ENCODE data around the gene MAP3K19. TPM values are rescaled to one million over a fixed set of nuclear protein-coding genes. Genes with fewer than 3 reads are reported as not detected.

MAP3K19 gene
- total RNA-seq (2022; extraction: Qiagen RNA extraction; ENCODE audit: low read depth), result not detected in 5 replicates

DNA sequence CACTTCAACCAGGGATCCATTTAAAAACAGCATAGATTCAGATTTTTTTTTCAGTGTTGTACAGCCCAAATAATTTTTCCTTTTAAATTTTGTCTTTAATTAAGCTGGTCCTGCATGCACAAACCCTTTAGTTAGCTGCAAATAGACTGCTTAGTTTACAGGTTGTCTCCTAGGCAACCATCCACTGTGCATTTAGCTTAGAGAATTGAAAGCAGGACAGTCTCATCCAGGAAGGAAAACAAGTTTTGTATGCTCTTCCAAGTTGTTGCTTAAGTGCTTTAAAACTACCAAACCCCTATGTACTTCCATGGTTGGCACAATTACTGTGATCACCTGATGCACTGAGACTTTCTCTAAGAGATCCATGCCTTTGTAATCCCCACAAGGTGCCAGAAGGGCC lies at the start of gene MAP3K19:
TSS of gene MAP3K19 (minus strand) at position 148 of the 400 bp plus-strand sequence. CDS start 22,800 bp downstream, outside the sequence.

DNA sequence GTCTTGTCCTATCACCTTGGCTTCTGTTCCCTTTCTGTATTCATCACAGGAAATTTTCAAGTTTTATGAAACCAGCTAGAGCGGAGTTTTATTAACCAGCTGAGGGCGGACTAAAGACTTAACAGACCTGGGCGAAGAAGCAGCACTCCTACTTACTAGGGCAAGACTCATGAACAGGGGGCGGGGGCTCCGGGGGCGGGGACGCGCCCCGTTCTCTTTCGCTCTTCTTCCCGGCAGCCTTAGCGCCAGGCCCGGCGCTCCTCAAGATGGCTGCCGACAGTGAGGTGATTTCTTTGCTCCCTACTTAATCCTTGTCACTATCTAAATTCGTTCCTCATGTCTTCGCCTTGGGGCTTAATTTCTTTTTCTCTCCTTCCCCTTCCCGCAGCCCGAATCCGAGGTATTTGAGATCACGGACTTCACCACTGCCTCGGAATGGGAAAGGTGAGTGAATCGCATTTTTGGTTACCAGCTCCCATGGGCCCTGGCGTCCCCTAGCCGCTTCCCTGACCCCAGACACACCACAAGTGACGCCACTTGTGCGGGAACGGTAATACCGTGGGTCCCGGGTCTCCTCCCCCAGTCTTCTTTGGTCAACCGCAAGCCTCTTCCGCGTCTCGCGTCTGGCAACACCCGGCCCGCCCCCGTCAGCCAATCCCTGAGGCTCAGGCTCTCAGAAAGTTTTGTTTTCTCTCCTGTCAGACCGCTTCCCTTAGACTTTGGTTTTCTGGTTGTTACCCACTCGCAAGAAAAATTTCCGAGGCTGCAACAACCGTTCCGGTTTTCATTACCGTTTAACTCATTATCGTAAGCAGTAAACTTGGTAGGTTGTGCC lies 5.0 kb upstream of the MAP3K19 start, which contains the start of gene RAB3GAP1:
TSS of gene RAB3GAP1 (plus strand) at position 251 of the 835 bp plus-strand sequence. CDS start at position 267, 16 bp downstream.

GRCh38 chr2:134918526-134919340 lies 128.5 kb downstream of the MAP3K19 start, which contains the start of gene CCNT2:
Gene CCNT2 (plus strand): TSS chr2:134918822. CDS start chr2:134918855, 33 bp downstream.

Other genes starting within 250 kb of the MAP3K19 start
- not detected in 5 replicates for gene ACMSD, start 208.8 kb downstream of the MAP3K19 start, total RNA-seq (2022; extraction: Qiagen RNA extraction; ENCODE audit: low read depth)
- 7.8 to 12.3 TPM (median 11.9 TPM) in 5 replicates for gene CCNT2, start 128.6 kb downstream of the MAP3K19 start, total RNA-seq (2022; extraction: Qiagen RNA extraction; ENCODE audit: low read depth)
- 24.5 to 32.9 TPM (median 30.1 TPM) in 5 replicates for gene RAB3GAP1, start 4.8 kb upstream of the MAP3K19 start, total RNA-seq (2022; extraction: Qiagen RNA extraction; ENCODE audit: low read depth)

All from A549 treated with DMSO at 1 μM for 4 hours (cell line).